H1 (cell line): ENCODE data around the gene NRXN3. TPM values are rescaled to one million over a fixed set of nuclear protein-coding genes. Genes with fewer than 3 reads are reported as not detected.

Source experiments
- CTCF ChIP-seq, 3 experiments: IDR thresholded peaks; 1 replicate in 2 of 3; 2 replicates in 1 of 3; pipeline versions ENCODE4 v1.5.1 to v1.6.1; 2011; ENCODE audit warnings: low read length in 3 of 3, mild to moderate bottlenecking in 3 of 3, inconsistent platforms in 2 of 3, low read depth in 1 of 3, moderate library complexity in 1 of 3; ENCODE audit not compliant: insufficient read depth in 1 of 3; ENCODE audit errors: control extremely low read depth in 1 of 3
- polyA plus RNA-seq, 7 experiments: library from polyadenylated mRNA; depleted of rRNA in 3 of 7; stranded (reverse) in 5 of 7; unstranded in 2 of 7; fragments of >200 nt in 5 of 7; fragments of 200-250 nt in 2 of 7; gene quantifications; 1 replicate in 5 of 7; 2 replicates in 1 of 7; 4 replicates in 1 of 7; pipeline versions ENCODE4 v1.2.1 to v1.2.3, GENCODE V29; 2011 to 2013; ENCODE audit warnings: missing spikeins in 2 of 7, mixed read lengths in 2 of 7
- total RNA-seq: library from RNA; stranded (reverse); fragmentation: NEBNext Ultra II Directional; extraction: Animal tissue kit (Norgen Biotek cat#: 25700); gene quantifications from 2 replicates; pipeline ENCODE4 v1.2.1, GENCODE V29; 2021

The NRXN3 gene
- total and polyA plus RNA-seq, 2 of the 8 experiments (the other 6 are each of a cell fraction or from before 2014, with no cell fraction given) = 2.6 to 4.1 TPM

- TF ChIP-seq CTCF (IDR thresholded peaks at IDR 0.05; ENCODE audit: control extremely low read depth in 1 of 3, insufficient read depth in 1 of 3, low read depth in 1 of 3, low read length in 3 of 3) = no peak
Observed at GRCh38 chr14:79175671-79176070, 1005.5 kb downstream of the NRXN3 start (continued).
